Osteoblast (primary cell): ENCODE measurements around the gene DCAF11. TPM values are rescaled to one million over a fixed set of nuclear protein-coding genes. Genes with fewer than 3 reads are reported as not detected.
A peak's percentile ranks its signal among the peaks of the same experiment; 100 is the strongest.

Experiments
- DNase-seq: peaks from one replicate; pipeline ENCODE4 v3.0.0; 2011; ENCODE audit warnings: low spot score, mixed read lengths; ENCODE audit not compliant: insufficient read length; ENCODE audit errors: missing footprints
- H2AFZ ChIP-seq: 2 replicates; pipeline ENCODE4 v1.6.0; 2011; ENCODE audit warnings: mild to moderate bottlenecking, low read length
- H3K27ac ChIP-seq: 2 replicates; pipeline ENCODE4 v1.5.1; 2011; ENCODE audit warnings: mild to moderate bottlenecking, low read depth, low read length, moderate library complexity
- H3K27me3 ChIP-seq: 2 replicates; pipeline ENCODE4 v1.6.0; 2012; ENCODE audit warnings: mild to moderate bottlenecking, control low read depth, inconsistent platforms, low read length, moderate library complexity; ENCODE audit not compliant: insufficient read depth
- H3K36me3 ChIP-seq: 2 replicates; pipeline ENCODE4 v1.5.1; 2011; ENCODE audit warnings: mild to moderate bottlenecking, low read length, control low read depth, moderate library complexity; ENCODE audit not compliant: insufficient read depth
- H3K4me1 ChIP-seq: 2 replicates; pipeline ENCODE4 v1.5.1; 2011; ENCODE audit warnings: mild to moderate bottlenecking, low read length, control low read depth, moderate library complexity; ENCODE audit not compliant: insufficient read depth
- H3K4me2 ChIP-seq: 2 replicates; pipeline ENCODE4 v1.6.0; 2011; ENCODE audit warnings: mild to moderate bottlenecking, low read length; ENCODE audit not compliant: insufficient read depth
- H3K4me3 ChIP-seq: fragments of 200-600 bp; sonication (generic); 3 replicates; pipeline ENCODE4 v1.5.1; 2012; ENCODE audit warnings: mild to moderate bottlenecking, low read length, inconsistent platforms; ENCODE audit not compliant: insufficient read depth
- H3K79me2 ChIP-seq: 2 replicates; pipeline ENCODE4 v1.6.0; 2012; ENCODE audit warnings: mild to moderate bottlenecking, low read length, control low read depth, inconsistent platforms; ENCODE audit not compliant: insufficient read depth
- H3K9me3 ChIP-seq: 2 replicates; pipeline ENCODE4 v1.5.1; 2011; ENCODE audit warnings: low read depth, low read length, control low read depth
- H4K20me1 ChIP-seq: 2 replicates; pipeline ENCODE4 v1.6.0; 2012; ENCODE audit warnings: mild to moderate bottlenecking, low read length, control low read depth; ENCODE audit not compliant: insufficient read depth
- total RNA-seq: library from RNA; depleted of rRNA; stranded (reverse); fragments of >200 nt; gene quantifications from 2 replicates; pipeline ENCODE4 v1.2.3, GENCODE V29; 2012
- TF ChIP-seq, protein P1 (sequence below): IDR thresholded peaks from 2 replicates; pipeline ENCODE4 v1.5.1; 2011; ENCODE audit warnings: mild to moderate bottlenecking, low read depth, low read length, moderate library complexity; ENCODE audit errors: extremely low read depth

DCAF11 gene
- total RNA-seq, 1 donor = 84.7 TPM

DNA sequence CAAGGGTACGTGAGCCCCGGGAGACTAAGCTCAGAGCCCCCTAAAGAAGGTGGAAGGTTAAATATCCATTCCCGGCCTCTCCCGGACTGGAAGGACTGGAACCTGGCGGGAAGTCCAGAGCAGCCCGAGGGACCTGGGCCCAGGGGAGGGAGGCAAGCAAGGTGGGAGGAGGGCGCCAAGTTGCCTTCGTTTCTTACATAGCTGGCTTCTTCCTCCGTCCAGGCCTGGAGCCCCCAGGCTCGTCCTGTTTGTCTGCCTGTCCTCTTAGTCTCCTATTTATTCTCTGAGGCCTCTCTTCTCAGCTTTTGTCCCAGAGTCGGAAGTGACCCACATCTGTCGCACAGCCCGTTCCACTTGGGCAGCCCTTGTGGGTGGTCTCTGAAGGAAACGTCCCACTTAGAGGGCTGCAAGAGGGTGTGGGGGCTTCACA is 19.7 kb upstream of the DCAF11 start:
- H3K27me3 ChIP-seq = no peaks in the 10 kb centered on the region
- peaks cover 10% of the 10 kb centered on the region for H3K4me1 ChIP-seq
- peak; percentile 66 for DNase-seq
- no peaks in the 10 kb centered on the region for H4K20me1 ChIP-seq
- TF ChIP-seq, protein P1, sequence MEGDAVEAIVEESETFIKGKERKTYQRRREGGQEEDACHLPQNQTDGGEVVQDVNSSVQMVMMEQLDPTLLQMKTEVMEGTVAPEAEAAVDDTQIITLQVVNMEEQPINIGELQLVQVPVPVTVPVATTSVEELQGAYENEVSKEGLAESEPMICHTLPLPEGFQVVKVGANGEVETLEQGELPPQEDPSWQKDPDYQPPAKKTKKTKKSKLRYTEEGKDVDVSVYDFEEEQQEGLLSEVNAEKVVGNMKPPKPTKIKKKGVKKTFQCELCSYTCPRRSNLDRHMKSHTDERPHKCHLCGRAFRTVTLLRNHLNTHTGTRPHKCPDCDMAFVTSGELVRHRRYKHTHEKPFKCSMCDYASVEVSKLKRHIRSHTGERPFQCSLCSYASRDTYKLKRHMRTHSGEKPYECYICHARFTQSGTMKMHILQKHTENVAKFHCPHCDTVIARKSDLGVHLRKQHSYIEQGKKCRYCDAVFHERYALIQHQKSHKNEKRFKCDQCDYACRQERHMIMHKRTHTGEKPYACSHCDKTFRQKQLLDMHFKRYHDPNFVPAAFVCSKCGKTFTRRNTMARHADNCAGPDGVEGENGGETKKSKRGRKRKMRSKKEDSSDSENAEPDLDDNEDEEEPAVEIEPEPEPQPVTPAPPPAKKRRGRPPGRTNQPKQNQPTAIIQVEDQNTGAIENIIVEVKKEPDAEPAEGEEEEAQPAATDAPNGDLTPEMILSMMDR = no peak
- peaks cover 10% of the 10 kb centered on the region for H3K79me2 ChIP-seq
- H3K4me3 ChIP-seq = peak overlapping the region; percentile 92
- H3K9me3 ChIP-seq = no peaks in the 10 kb centered on the region
- H2AFZ ChIP-seq = peak overlapping the region; percentile 91
- H3K36me3 ChIP-seq = peaks cover 5% of the 10 kb centered on the region
- H3K27ac ChIP-seq = peak overlapping the region; percentile 57
- H3K4me2 ChIP-seq = peak overlapping the region; percentile 89

DNA sequence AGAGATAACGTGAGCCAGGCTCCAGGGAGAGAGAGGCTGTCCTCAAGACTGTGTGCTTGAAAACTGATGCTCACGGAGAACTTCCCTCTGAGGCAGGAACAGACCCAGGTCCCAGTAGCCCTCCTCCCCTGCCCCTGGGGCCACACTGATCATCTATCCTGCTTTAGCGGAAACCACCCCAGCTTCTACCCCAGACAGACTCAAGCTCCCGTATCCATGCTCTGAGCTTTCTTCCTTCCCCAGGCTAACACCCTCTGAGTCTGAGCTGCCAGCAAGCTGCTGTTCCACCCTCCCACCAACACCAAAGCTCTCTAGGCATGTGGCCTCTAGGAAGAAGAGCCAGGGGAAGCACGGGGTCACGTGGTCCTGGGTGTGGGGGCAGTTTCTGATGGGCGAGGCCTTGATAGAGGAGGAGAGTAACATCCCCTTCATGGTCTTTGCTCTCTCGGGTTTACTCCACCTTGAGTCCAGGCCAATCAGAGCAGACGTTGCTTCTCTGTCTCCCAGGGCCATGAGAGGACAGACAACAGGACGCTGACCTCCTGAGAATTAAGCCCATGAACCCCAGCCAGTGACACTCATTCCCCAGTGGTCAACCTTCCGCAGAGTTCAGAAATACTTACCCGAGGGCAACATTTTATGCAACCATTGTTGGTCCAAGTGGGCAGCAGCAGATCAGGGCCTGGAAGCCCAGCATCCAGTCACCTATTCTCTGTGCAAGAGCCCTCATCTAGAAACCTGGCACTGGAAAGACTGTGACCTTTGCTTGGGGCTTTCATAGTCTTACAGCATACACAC is 19.1 kb upstream of the DCAF11 start:
- DNase-seq = peak; percentile 84
- Histone ChIP-seq H2AFZ (peak overlapping the region; percentile 91), H3K9me3 (no peaks in the 10 kb centered on the region), H3K36me3 (peaks cover 8% of the 10 kb centered on the region), H3K4me1 (peaks cover 10% of the 10 kb centered on the region), H3K4me3 (peak overlapping the region; percentile 92), H3K4me2 (peak overlapping the region; percentile 89), H4K20me1 (no peaks in the 10 kb centered on the region), H3K79me2 (peaks cover 10% of the 10 kb centered on the region), H3K27me3 (no peaks in the 10 kb centered on the region), H3K27ac (peak overlapping the region; percentile 57)
- TF ChIP-seq, protein P1 = no peak

DNA sequence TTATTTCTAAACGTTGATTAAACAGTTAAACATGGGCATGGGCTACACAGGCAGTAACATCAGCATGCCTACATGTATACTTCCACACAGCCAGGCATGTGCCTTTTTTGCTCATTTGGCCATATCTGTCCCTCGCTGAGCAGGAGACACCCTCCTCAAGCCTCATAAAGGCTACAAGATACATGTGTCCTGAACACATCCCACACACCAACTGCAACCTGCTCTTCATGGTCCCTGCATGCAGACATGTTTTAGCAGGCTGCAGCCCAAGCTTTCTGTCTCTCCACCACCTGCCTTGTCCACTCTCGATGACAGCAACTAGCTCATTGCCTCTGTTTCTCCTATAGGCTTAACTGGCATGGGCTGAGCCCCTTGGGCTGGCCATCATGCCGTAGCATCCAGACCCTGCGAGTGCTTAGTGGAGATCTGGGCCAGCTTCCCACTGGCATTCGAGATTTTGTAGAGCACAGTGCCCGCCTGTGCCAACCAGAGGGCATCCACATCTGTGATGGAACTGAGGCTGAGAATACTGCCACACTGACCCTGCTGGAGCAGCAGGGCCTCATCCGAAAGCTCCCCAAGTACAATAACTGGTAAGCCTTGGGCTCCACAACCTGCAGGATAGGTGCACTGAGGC is 17.9 kb upstream of the DCAF11 start:
- Histone ChIP-seq H4K20me1 (no peaks in the 10 kb centered on the region), H3K27ac (no peak overlapping the region), H2AFZ (no peak overlapping the region), H3K36me3 (peaks cover 15% of the 10 kb centered on the region), H3K4me3 (no peak overlapping the region), H3K4me1 (peaks cover 10% of the 10 kb centered on the region), H3K4me2 (no peak overlapping the region), H3K9me3 (no peaks in the 10 kb centered on the region), H3K27me3 (no peaks in the 10 kb centered on the region), H3K79me2 (peaks cover 10% of the 10 kb centered on the region)
- TF ChIP-seq, protein P1 = no peak
- peak; percentile 82 for DNase-seq
